Transverse colon (tissue), 4 donors: Measurements from ENCODE around the gene SMARCAL1.

Experiments used
- EP300 ChIP-seq: sonication (generic); formaldehyde crosslinking; IDR thresholded peaks from one replicate; pipeline ENCODE4 v1.6.1; 2017; ENCODE audit warnings: antibody characterized with exemption, low read depth
- POLR2A ChIP-seq: fragments of 450-650 bp; IDR thresholded peaks from one replicate; pipeline ENCODE4 v1.6.1; 2016; ENCODE audit warnings: antibody characterized with exemption, mild to moderate bottlenecking, moderate library complexity
- POLR2AphosphoS5 ChIP-seq, 3 donors: sonication (generic); formaldehyde crosslinking; IDR thresholded peaks; one replicate each; pipeline ENCODE4 v1.6.1; 2016; ENCODE audit warnings: antibody characterized with exemption in 3 of 3
- TF ChIP-seq, protein P1 (sequence below), 5 experiments: fragments of 200-600 bp in 3 of 5; fragments of 450-650 bp in 2 of 5; sonication (generic) in 3 of 5; IDR thresholded peaks; 1 replicate in 2 of 5; 2 replicates in 3 of 5; pipeline ENCODE4 v1.5.1; 2016 to 2017; ENCODE audit warnings: antibody characterized with exemption in 5 of 5, inconsistent platforms in 3 of 5, mild to moderate bottlenecking in 2 of 5, moderate library complexity in 1 of 5

DNA sequence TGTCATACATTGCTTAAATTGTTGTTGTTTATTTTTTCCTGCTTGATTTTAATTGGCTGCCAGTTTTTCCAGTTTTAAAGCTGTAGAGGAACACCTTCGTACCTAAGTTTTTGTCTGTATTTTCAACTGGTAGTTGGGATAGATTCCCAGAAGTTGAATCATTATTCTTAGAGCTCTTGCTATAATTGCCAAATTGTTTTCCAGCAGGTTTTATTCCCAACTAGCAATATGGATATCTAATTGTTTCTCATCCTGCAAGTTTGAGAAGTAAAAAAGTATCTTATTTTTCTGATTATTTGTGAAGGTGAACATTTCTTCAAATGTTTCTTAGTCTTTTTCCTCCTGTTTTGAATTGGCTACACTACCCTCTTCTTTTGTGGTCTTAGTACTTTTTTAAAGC, 6.7 kb downstream of the SMARCAL1 start:
- TF ChIP-seq POLR2A (no peak), POLR2AphosphoS5 (IDR thresholded peaks at IDR 0.05) (no peak), EP300 (no peak)
- TF ChIP-seq, protein P1, sequence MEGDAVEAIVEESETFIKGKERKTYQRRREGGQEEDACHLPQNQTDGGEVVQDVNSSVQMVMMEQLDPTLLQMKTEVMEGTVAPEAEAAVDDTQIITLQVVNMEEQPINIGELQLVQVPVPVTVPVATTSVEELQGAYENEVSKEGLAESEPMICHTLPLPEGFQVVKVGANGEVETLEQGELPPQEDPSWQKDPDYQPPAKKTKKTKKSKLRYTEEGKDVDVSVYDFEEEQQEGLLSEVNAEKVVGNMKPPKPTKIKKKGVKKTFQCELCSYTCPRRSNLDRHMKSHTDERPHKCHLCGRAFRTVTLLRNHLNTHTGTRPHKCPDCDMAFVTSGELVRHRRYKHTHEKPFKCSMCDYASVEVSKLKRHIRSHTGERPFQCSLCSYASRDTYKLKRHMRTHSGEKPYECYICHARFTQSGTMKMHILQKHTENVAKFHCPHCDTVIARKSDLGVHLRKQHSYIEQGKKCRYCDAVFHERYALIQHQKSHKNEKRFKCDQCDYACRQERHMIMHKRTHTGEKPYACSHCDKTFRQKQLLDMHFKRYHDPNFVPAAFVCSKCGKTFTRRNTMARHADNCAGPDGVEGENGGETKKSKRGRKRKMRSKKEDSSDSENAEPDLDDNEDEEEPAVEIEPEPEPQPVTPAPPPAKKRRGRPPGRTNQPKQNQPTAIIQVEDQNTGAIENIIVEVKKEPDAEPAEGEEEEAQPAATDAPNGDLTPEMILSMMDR (IDR thresholded peaks at IDR 0.05): no peak
